Occipital lobe (tissue), 2 donors: ENCODE measurements around the gene AGR3. TPM values are rescaled to one million over a fixed set of nuclear protein-coding genes. Genes with fewer than 3 reads are reported as not detected.
"Not testable (repeated sequence)": the region's sequence is repeated elsewhere in the genome, so short reads cannot be mapped to it uniquely, and the experiment has no call there.

ENCODE experiments used
- DNase-seq: peaks from one replicate; lab custom pipeline; 2025; lab: John Stamatoyannopoulos, UW
- total RNA-seq: library from RNA; depleted of rRNA; stranded (reverse); fragments of >200 nt; gene quantifications from one replicate; pipeline ENCODE4 v1.2.3, GENCODE V29; 2014

Gene AGR3
- total RNA-seq, 1 donor from 2014 or later: not detected

DNA sequence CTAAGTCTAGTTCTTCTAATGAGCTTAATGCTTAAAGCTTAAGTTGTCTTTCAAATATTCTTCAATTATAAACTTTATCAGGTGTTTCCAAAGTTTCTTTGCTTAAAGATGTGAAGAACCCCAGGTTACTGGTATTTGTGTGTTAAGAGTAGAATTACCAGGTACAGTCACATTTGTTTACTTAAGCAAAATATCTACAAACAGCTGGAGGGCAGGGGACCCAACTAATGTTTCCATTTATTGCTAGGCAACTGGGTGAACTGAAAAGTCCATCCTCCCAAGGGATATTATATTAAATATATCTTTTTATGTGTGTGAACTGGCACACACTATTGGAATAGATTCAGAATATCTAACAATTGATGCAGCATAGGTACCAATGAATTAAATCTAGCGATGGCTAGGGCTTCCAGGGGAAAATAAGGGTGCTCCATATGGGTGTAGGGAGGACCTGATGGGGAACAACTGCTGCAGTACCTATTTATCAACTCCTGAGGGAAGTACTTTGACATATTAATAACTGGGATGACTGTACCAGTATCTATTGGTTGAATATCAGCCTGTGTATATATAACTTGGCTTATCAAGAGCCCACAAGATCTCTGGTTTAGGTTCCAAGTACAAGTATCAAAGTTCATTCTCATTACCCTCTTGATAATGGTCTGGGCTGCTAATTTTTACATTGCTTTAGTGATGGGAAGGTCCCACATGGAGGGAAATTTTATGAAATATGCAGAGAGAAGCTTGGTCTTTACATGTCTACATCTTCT lies 10.3 kb upstream of the AGR3 start:
- DNase-seq: no peak

DNA sequence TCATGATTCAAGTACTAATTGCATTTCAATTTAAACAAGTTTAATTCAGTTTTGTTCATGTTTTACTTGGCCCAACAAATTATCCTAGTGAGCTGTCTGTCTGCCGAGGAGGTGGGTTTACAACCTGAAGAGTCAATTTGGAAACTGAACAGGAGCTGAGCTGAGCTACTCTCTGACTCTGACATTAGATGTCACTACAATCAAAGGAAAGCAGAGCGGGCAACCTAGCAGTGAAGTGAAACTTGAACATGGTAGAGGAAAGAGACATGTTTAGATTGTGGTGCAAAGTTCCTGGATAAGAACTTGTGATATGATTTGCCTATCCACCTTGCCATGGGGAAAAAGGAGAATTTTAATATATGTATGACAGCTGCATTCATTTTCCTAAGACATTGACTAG lies 9.6 kb upstream of the AGR3 start:
- peak; percentile 2 for DNase-seq

DNA sequence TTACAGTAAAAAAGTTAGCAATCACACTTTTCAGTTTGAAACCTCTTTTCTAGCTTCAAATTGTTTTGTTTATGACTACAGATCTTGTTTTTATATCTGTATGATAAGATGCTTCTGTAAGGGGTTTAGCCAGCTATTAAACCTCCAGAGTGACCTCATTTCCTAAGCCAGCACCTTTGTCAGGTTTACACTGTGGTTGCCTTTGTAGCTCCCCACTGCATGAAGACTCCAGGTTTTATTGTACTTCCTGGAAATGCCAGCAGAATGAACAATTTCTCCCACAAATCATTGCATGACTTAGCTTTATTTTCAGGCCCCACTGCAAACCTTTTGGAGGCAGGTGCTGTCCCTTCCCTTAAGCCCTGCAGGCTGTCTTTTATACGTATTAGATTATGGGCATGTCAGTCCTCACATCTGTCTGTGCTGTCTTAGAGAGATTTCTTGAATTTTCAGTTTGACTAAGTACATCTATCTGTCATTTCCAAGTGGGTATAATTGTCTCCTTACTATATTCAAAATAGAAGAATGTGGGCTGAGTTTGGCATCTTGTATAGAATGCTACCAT lies 8.2 kb upstream of the AGR3 start:
- no peak for DNase-seq

DNA sequence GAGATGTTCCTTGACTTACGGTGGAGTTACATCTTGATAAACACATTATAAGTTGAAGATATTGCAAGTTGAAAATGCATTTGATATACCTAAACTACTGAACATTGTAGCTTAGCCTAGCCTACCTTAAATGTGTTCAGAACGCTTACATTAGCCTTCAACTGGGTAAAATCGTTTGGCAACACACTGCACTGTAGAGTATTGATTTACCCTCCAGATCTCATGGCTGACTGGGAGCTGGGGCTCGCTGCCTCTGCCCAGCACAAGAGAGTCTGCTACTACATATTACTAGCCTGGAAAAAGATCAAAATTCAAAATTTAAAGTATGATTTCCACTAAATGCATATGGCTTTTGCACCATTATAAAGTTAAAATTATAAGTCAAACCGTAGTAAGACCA lies 7.5 kb upstream of the AGR3 start:
- DNase-seq: no peak

DNA sequence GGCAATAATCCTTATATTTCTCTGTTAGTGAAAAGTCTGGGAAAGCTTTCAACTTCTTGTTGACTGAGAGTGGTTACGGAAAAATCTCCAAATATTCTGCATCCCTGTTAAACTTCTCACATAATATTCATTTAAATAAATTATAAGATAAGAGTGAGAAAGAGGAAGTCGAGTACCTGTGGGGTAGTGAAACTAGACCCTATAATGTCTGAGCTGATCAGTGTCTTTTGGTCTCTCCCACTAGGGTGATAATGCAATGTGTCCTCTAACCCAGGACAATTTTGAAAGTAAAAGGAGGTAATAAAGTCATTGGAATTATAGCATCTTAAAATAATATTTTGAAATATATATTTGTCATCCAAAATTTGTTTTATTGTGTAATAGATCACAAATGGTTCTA lies 2.1 kb upstream of the AGR3 start:
- no peak for DNase-seq

DNA sequence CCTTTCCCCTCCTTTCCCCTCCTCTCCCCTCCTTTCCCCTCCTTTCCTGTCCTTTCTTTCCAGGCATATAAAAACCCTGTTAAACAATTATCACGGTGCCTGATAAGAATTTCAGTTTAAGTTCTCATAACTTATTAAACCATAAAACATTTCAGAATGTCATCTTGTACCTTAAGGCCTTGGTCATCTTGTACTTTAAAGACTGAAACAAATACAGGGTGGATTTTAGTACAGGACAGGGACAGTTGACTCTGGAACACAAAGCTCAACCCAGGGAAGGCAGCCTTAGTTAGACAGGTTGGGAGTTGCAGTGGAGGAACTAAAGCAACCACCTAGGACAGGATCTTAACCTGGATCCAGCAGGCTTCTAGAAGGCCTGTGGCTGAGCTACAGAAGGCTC lies 1.2 kb downstream of the AGR3 start:
- no peak for DNase-seq

DNA sequence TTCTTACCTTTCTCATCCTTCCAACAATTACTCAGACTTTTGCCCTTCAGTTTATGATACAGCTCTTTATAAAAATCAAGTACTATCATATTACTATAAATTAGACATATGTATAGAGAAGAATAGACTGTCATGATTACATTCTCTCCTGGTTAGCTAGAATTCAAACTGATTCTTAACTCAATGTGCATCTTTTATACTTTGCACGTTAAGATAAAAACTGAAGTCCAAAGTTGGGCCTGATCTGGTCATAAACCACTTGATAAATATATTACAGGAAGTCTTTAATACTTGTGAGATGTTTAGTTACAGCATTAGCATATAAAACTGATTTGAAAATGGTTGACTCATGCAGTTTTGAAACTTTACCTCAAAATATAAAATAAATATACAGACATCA lies 2.6 kb downstream of the AGR3 start:
- DNase-seq: no peak

DNA sequence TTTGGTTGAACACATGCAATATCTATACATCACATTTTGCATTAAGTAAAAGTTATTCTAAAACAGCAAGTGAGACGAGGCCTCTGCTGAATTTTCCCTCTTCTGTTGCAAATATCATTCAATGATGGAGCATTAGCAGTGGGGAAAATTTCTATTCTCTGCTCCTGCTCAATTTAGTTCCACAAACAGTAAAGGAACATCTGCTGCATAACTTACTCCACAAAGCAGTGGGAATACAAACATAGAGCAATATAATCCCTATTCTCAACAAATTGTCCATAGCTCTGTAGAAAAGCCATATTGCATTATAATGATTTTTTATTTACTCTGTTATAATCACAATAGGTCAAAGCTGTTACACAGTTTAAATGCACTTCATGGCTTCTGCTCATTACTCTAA lies 5.9 kb downstream of the AGR3 start:
- DNase-seq: no peak

DNA sequence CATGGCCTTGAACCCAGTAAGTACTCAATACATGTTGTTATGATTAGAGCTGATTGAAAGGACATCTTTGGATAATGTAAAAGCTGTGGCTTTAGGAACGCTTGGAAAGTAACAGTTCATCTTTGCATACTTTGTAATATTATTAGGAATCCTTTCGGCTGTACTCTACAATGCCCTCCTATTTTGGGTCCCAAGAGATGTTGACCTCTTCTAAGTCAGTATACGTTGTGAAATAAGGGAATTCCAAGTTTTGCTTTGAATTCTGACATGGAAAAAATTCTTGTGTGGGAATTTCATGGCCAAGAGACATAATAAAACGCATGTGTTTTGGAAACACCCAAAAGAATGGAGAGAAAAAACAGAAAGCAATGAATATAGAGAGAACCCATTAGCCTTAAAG lies 7.7 kb downstream of the AGR3 start:
- DNase-seq: no peak

DNA sequence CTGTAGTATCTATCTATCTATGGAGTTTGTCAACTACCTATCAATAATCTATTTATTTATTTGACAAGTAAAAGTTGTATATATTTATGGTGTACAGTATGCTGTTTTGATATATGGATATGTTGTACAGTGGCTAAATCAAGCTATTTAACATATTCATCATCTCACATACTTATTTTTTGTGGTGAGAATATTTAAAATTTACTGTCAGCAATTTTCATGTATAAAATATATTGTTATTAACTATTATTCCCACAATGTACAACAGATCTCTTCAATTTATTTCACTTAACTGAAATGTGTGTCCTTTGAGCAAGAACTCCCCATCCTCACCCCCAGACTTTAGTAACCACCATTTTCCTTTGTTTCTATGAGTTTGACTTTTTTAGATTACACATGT lies 14.5 kb downstream of the AGR3 start:
- no peak for DNase-seq

DNA sequence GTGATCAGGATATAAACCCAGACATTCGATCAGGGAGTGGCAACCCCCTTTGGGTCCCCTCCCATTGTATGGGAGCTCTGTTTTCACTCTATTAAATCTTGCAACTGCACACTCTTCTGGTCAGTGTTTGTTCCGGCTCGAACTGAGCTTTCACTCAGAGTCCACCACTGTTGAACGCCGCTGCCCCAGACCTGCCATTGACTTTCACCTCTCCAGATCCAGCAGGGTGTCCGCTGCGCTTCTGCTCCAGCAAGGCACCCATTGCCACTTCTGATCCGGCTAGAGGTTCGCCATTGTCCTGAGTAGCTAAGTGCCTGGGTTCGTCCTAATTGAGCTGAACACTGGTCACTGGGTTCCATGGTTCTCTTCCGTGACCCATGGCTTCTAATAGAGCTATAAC lies 28.6 kb downstream of the AGR3 start:
- not testable (repeated sequence) for DNase-seq

DNA sequence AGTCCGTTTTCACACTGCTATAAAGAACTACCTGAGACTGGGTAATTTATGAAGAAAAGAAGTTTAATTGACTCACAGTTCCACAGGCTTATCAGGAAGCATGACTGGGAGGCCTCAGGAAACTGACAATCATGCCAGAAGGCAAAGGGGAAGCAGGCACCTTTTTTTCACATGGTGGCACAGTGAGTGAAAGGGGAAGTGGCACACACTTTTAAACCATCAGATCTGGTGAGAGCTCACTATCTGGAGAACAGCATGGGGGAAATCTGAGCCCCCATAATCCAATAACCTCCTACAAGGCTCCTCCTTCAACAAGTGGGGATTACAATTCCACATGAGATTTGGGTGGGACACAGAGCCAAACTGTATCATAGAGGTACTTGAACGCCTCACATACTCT lies 30.0 kb downstream of the AGR3 start:
- no peak for DNase-seq

DNA sequence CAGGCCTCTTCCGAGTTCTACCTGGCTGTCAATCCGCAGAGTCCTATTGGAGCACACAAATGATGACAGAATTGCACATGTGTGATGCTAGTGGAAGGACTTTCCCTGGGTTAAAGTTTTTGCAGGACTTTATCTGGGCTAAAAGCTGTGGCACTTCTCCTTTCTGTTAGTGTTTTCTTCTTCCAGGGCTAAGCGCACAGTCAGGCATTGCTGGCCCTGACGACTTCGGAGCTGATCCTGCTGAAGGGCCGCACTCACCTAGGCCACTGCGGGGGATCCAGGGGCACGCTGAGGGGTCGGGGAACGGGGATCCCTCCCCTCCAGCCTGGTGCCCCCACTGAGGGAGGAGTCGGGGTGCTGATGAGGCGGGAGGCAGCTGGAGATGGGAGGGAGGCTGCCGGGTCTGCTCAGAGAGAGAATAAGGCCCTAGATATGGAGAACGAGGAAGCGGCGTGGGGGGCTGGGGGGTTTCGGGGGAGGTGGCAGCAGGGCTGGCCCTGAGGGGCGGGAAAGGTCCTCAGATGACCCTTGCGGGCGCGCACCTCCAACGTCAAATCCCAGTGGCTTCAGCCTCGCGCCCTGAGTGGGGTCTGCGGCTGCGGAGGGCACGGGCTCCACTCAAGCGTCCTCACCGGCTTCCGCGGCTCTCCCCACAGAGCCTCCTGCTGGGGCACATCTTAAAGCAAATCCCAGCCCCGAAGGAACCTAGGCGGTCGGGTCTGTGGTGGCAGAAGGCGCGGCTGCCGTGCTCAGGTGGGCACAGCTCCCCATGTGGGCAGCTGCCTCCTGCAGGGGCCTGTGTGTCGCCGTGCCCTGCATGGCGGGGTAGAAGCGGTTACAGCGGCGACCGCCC lies 30.9 kb downstream of the AGR3 start:
- DNase-seq: no peak

DNA sequence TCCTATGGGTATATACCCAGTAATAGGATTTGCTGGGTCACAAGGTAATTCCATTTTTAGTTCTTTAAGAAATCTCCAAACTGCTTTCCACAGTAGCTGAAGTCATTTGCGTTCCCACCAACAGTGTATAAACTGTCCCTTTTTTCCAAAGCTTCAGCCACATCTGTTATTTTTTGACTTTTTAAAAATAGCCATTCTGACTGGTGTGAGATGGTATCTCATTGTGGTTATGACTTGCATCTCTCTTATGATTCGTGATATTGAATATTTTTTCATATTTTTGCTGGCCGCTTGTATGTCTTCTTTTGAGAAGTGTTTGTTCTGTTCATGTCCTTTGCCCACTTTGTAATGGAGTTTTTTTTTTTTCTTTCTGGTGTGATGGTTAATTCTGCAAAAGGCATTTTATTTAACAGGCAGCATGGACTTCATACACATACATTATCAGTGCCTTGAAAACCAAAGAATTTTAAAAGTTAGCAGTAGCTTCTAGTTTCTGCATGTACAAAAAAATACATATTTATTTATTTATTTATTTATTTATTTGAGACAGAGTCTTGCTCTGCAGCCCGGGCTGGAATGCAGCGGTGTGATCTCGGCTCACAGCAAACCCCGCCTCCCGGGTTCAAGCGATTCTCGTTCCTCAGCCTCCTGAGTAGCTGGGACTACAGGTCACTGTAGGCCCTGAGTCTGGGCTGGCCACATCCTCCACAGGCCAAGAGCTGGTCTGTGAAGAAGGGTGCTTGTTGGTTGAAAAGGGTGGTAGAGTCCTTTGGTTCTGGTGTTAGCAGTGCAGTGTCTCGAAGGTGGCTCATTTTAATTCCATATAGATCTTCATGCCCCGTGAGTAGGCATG lies 32.3 kb downstream of the AGR3 start:
- no peak for DNase-seq

DNA sequence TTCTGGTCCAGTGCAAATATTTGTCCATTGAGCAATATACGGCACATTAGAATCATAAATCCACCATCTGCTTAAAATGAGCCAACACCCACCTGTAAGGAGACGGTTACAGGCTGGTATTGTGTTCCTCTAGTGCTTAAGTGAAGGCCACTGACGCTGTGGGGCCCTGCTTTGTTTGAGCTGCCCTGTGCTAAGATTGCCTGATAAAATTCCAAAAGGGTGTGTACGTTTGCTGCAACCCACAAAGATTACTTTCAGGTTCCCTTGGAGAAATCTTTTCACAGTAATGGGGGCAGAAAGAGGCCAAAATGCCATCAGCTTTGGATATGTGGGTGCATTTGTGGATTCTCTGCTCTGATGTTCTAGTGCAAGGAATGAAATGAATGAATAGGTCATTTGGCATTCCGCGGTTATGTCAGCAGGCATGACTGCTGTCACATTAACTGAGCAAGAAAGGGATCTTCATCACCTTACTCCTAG lies 34.4 kb downstream of the AGR3 start:
- DNase-seq: no peak

DNA sequence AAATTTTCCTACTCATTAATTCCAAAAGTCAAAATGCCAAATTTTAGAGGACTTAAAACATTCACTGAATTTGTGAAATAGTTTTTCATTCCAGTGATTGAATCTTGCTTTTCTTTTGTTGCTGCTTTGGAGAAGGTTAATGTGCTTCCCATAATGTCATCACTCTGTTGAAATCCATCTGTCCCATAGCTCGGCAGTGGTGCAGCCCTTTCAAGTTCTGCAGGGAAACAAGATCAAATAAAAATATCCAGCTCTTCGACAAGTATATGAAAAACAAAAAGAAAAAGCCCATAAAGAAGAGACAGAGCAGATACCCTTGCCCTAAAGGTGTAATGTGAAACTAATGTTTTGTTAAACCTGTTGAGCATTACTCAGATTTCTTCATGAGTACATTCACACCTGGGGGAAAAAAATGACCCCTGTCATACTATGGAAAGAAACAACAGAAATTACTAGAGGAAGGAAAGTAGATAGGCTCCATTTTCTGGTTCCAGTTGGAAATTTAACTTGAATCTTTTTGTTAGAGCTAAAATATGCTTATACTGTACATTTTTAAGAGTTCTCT lies 35.1 kb downstream of the AGR3 start:
- DNase-seq: no peak

DNA sequence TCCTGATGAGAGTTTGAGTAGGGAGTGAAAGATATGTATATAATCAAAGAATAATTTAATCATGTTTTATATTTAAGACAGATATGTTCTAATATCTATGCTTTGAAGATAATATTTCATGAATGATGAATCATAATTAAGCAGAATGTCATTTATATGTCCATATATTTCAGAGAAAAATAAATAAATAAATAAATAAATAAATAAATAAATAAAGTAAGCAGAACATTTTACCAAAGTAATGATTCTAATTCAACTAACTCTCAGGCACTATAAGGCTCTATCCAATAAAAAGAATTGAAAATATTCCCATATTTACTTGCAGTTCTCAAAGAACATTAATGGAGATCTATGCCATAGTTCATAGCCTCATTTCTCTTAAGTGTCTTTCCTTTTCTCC lies 36.0 kb downstream of the AGR3 start:
- DNase-seq: no peak

DNA sequence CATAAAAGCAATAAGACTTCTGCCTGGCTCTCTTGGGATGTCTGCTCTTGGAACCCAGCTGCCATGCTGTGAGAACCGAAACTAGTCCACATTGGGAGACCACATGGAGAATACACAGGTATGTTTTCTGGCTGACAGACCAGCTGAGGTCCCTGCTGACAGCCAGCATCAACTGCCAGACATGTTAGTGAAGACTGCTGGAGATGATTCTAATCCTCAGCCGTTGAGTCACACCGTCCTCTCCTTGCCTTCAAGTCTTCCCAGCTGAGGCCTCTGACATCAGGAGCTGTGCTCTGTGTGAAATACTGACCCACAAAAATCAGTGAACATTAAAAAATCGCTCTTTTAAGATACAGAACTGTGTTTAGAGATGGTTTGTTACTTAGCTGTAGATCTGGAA lies 40.1 kb downstream of the AGR3 start:
- no peak for DNase-seq

DNA sequence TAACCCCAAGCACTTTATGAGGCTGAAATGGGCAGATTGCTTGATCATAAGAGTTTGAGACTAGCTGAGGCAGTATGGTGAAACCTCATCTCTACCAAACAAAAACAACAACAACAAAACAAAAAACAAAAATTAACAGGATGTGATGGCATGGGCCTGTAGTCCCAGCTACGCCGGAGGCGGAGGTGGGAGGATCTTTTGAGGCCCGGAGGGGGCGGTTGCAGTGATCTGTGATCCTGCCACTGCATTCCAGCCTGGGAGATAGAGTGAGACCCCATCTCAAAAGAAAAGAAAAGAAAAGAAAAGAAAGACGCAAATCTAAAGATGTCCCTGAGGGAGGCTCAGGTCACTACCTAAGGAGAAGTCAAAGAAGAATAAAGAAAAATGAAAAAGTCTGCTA lies 41.7 kb downstream of the AGR3 start:
- DNase-seq: no peak

DNA sequence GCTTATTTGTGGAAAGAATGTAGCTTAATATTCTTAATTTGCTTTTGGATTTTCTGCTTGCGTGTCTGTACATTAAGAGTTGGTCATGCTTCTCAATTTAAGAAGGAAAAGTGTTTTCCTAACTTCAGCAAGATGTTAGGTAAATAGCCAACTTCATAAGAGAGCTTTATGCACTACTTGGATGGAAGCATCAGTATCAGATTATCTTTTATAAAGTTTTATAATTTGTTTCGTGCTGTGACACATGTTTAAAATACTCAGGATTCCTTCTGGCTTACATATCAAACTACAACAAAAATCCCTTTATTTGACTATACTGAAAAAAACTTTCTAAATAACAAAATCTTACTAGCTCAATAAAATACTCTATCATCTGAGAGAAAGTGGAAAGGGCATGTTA lies 42.1 kb downstream of the AGR3 start:
- no peak for DNase-seq

DNA sequence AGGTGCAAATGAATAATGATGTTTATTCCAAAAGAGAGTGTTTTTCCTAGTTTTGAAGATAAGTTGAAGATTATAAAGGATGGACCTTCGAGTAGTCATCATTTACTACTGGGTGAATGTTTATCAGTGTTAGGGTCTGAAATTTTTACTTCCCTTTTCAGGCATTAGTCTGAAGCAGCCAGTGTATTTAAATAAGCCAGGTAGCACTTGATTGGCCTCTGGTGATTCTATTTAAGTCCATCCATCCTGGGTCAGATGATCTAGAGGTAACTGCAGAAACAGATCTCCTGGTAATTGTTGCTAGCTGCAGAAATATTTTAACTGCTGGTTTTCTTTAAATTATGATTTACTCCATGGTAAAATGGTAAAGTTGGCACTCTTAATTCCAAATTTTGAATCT lies 42.9 kb downstream of the AGR3 start:
- DNase-seq: no peak
